ENCODE results near the gene SLC6A13.

DNA sequence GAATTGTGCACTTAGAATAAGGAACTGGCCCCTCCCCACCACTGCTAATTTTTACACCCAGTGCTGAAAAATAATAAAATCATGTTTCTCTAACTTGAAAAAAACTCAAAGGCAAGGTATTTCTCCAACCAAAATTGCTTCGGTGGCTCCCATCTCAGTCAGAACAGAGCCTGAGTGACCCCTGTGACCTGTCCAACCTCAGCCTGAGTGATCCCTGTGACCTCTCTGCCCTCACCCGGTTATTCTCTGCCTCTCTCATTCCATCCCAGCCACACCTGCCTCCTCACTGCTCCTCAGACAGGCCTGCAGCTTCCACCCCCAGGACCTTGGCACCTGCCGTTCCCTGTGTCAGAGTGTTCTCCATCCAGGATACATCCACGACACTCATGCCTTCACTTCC is 53.8 kb downstream of the SLC6A13 start:
- TF ChIP-seq, protein P1, sequence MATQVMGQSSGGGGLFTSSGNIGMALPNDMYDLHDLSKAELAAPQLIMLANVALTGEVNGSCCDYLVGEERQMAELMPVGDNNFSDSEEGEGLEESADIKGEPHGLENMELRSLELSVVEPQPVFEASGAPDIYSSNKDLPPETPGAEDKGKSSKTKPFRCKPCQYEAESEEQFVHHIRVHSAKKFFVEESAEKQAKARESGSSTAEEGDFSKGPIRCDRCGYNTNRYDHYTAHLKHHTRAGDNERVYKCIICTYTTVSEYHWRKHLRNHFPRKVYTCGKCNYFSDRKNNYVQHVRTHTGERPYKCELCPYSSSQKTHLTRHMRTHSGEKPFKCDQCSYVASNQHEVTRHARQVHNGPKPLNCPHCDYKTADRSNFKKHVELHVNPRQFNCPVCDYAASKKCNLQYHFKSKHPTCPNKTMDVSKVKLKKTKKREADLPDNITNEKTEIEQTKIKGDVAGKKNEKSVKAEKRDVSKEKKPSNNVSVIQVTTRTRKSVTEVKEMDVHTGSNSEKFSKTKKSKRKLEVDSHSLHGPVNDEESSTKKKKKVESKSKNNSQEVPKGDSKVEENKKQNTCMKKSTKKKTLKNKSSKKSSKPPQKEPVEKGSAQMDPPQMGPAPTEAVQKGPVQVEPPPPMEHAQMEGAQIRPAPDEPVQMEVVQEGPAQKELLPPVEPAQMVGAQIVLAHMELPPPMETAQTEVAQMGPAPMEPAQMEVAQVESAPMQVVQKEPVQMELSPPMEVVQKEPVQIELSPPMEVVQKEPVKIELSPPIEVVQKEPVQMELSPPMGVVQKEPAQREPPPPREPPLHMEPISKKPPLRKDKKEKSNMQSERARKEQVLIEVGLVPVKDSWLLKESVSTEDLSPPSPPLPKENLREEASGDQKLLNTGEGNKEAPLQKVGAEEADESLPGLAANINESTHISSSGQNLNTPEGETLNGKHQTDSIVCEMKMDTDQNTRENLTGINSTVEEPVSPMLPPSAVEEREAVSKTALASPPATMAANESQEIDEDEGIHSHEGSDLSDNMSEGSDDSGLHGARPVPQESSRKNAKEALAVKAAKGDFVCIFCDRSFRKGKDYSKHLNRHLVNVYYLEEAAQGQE (IDR thresholded peaks at IDR 0.05; ENCODE audit: borderline replicate concordance): no peak
- TF ChIP-seq RAD21 (conservative IDR thresholded peaks at IDR 0.05): no peak

Measured in neural cell (in vitro differentiated cells).